HG02840 (cell line): ENCODE measurements around the gene HSF4.
"Not testable (repeated sequence)": the region's sequence is repeated elsewhere in the genome, so short reads cannot be mapped to it uniquely, and the experiment has no call there.

Source experiments
- ATAC-seq: cut with Tn5 transposase; IDR thresholded peaks from one replicate; pipeline ENCODE4 v1.9.1; 2021; ENCODE audit warnings: mild to moderate bottlenecking, moderate library complexity, moderate number of reproducible peaks; ENCODE audit not compliant: unreplicated experiment, low FRiP score

HSF4 gene

DNA sequence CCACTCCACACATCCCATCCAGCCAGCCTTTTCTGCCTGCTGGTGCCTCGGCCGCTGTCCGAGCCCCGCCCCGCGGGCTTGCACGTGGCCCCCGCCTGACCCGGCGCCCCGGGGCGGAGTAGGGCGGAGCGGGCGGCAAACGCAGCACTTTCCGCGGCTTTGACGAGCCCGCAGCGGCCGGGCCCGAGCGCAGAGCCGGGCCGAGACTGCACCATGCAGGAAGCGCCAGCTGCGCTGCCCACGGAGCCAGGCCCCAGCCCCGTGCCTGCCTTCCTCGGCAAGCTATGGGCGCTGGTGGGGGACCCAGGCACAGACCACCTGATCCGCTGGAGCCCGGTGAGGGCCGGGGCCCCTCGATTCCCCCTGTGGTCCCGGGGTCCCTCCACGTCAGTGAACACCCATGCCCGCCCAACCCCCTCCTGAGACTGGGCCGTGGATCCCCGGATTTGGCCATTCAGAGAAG lies at the start of gene HSF4:
Gene HSF4 (plus strand): TSS at position 147 of the 463 bp plus-strand sequence. CDS start 67 bp downstream, at position 214.
- no peak for ATAC-seq

DNA sequence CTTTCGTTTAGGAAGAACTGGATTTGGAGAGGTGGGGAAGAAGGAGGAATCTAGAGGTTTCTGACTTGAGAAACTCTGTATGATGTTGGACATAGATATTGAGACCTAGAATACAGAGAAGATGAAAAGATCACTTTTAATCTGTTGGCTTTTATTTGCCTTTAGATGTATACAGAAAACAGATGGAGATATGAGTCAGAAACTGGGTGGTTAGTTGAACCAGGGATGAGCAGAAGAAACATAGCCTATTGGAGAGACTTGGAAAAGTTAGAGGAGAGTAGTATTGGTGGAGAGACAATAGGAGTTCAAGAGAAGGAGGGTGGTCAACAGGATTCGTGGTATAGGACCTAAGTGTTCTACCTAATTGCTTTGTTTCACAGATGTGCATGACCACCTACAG lies 49.8 kb upstream of the HSF4 start:
- no peak for ATAC-seq

DNA sequence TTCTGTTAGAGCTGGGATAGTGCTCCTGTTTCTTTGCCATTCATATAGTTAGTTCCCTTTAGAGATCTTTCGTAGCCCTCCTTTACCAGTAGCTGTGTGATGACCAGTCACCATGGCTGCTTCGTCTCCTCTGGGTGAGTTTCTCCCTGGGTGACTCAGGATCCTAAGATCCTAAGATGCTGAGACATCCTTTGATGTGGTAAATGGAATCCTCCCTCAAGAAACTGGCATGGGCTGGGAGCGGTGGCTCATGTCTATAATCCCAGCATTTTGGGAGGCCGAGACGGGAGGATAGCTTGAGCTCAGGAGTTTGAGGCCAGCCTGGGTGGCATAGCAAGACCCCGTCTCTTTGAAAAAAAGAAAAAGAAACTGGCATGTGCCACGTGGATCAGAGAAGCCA lies 48.9 kb upstream of the HSF4 start:
- ATAC-seq: no peak

GRCh38 chr16:67116388-67117311 lies 47.9 kb upstream of the HSF4 start:
- ATAC-seq: no peak

DNA sequence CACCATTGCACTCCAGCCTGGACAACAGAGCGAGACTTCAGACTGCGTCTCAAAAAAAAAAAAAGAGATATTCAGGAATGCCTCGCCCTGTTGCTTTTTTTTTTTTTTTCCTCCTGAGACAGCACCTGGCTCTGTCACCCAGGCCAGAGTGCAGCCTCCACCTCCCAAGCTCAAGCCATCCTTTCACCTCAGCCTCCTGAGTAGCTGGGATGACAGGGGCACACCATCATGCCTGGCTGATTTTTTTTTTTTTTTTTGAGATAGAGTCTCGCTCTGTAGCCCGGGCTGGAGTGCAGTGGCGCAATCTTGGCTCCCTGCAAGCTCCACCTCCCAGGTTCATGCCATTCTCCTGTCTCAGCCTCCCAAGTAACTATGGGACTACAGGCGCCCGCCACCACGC lies 46.8 kb upstream of the HSF4 start:
- ATAC-seq: no peak

DNA sequence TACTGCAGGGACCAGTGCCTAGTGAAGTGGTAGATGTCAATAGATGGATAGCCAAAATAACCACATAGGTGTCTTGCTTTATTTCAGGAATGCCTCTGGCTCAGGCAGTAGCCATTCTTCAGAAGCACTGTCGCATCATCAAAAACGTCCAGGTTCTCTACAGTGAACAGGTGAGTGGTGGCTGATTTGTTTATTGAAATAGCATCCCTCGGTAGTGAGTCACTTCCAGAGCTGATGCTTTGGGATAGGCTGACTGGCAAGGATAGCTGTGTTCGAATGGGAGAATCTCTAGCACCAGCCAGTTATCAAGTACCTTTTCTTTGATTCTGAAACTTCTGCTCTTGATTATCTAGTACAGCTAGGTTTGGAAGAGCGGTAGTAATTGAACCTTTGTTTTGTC lies 44.5 kb upstream of the HSF4 start:
- no peak for ATAC-seq

GRCh38 chr16:67122799-67123198 lies 41.7 kb upstream of the HSF4 start:
- ATAC-seq: not testable (repeated sequence)

GRCh38 chr16:67128417-67128816 lies 36.1 kb upstream of the HSF4 start:
- no peak for ATAC-seq

- no peak for ATAC-seq
These were observed 35.7 kb upstream of the HSF4 start for GRCh38 chr16:67128887-67129286.

DNA sequence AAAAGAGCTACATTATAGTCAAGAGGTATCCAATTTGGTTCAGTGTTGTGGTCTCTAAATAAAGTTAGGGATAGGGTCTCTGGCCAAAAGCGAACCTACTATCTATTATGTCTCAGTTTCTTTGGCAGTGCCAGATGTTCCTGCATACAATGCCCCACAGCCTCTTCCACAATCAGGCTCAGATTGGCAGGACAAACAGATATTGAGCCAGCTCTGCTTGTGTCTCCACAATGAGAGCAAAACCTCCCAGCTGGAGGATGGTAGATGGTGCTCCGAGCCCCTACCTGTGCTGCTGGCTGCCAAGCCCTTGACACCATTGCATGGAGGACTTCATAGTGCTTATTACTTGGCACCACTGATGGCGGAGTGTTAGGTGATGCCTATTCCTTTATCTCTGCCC lies 35.1 kb upstream of the HSF4 start:
- no peak for ATAC-seq

GRCh38 chr16:67137605-67138004 lies 26.9 kb upstream of the HSF4 start:
- no peak for ATAC-seq

DNA sequence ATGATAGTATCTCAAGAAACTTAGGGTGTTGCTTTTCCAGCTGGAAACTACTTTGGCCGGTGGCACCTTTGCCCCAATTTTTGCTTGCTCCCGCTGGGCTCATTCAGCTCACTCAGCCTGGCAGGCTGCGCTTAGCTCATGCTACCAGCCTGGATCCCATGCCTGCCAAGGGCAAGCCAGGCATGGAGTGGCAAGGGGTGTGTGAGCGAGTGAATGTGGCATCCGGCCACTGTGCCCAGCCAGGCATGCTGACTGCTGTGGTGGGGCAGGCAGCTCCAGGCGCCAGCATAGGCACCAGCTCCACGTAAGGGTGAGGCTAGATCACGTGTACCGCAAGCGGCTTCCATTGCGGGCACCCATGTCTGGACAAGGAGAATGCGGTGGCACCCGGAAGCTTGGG lies 23.2 kb upstream of the HSF4 start:
- ATAC-seq: no peak

DNA sequence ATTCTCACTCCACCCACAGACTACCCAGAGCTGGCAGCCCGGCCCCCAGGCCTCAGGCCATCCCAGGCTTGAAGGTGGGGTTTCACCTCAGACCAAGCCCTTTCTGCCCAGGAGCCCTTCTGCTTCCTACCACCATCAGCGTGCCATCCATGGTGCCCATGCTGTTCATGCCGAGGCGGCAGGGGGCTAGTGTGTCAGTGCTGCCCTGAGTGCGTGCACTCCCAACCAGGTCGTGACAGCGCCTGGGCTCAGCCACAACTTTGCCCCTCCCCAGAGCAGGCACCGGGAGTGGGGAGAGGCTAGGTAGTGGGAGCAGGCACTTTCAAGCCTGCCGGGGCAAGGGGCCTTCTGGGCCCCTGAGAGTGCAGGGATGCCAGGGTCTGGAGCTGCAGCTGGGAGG lies 22.2 kb upstream of the HSF4 start:
- ATAC-seq: no peak

DNA sequence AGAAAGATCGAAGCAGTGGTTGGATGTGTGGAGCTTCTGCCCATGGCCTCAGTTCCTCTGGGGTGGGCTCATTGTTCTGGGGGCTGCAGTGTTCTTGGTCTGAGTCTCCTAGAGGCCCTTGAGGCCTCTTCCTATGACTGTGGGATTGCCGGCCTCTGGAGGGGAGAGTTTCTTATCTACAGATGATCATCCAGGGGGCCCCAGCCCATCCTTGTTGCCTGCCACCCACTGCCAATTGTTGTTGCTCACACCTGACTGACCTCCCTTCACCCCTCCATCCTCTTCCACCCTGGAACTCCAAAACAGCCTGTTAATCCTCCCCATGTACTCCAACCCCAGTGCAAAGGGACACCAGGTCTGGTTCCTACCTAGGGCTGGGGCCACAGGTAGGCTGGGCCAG lies 19.6 kb upstream of the HSF4 start:
- ATAC-seq: no peak

DNA sequence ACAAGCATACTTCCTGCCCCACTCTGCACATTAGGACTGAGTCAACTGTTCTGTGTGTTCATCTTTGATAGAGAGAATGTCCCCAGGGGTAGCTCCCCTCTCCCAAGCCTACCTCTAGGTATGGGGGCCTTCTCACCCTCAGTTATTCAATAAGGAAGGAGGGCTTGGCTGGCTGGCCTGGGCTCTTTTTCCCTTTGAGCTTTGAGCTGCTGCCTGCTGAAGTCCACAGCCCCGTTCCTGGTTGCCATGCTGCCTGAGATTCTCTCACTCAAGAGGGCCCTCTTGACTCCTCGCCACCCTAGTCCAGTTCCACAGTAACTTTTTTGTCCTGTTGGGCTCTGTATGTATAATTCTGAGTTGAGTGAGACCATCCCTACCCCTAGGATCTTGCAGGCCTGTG lies 18.8 kb upstream of the HSF4 start:
- no peak for ATAC-seq

DNA sequence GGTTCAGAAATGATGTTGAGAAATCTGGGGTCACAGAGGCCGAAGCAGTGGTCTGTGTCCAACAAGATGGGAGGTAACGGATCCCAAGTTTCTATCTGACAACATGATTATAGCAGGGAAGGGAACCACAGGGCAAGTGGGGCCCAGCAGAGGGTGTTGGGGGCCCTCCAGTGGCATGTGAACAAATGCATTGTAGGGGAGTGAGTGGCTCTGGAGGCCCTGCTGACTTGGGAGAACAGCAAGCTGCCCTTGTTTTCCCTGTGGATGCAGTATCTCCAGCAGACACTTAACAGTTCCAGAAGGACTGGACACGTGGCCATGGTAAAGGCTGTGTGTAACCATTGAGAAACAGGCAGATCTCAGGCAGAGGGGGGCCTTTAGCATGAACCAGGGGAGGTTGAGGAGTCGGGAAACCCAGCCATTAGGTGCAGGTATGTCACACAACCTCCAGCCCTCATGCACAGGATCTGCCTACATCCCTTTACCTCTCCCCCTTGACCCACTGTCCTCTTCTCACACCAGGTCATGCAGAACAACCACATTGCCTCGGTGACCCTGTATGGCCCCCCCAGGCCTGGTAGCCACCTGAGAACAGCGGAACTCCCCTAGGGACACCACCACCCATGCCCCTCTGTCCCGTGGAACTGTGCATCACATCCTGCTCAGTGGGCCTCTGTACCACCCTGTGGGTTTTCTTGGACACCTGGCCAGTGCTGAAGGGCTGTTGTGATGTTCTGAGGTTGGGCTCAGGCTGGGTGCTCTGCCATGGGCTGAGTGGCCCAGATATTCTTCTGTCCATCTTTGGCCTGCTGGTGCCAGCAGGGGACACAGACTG lies 17.8 kb upstream of the HSF4 start:
- ATAC-seq: no peak

- ATAC-seq: no peak
These were observed 17.0 kb upstream of the HSF4 start for GRCh38 chr16:67147437-67148140.

DNA sequence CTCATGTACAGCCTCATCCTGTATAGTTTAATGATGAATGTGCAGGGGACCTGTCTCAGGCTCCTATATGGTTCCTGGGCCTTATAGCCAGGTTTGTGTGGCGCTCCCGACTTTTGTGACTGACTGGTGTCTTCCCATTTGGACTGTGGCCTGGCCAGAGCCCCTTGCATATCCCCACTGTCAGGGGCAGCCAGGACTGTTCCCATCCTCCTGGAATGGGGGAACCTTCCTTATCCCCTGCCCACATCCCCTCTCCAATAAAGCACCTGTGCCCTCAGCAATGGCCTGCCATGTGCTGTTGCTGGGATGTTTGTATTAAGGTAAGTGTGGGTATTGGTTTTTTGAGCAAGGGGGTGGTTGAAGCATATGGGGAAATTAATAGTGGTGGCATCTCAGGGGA lies 16.3 kb upstream of the HSF4 start:
- ATAC-seq: no peak

GRCh38 chr16:67148656-67149275 lies 15.8 kb upstream of the HSF4 start:
- no peak for ATAC-seq

DNA sequence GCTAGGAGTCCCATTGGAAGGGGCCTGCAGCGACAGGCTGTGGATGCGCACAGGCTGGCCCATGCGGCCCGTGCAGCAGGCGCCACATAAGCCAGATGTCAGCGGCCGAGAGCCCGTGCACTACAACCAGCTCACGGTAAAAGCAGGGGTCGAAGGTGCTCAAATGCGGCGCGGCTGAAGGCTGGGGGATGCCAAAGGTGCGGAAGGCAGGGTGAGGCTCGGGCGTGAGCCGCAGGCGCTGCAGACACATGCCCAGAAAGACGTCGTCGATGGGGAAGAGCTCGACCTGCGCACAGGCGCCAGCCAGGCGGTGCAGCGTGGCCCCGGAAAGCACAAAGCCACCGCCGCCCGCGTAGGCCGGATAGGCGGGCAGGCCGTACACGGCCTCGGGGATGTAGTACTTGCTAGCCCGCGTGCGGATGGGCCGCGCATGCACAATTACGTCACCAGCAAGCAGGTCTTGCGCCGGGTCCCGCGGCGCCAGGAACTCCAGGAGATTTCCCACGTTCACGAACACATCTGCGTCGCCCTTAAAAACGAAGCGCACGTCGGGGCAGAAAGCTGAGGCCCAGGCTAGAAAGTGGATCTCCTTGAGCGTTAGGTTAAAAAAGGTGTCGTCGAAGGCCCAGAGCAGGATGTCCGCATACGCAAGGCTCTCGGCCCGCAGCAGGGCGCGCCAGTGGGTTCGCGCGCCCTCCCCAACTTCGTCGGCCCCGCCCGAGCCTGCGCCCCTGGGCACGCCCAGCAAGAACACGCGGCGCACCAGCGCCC lies 15.1 kb upstream of the HSF4 start:
- ATAC-seq: no peak
